Activated T-cell treated with anti-CD3 and anti-CD28 coated beads for 1 hour (primary cell): ENCODE data around the gene CPA1.

ENCODE experiments used
- DNase-seq: peaks from one replicate; pipeline ENCODE4 v3.0.0-alpha.2; 2020; ENCODE audit warnings: low read depth

The CPA1 gene

GRCh38 chr7:130430115-130430514 is 49.8 kb downstream of the CPA1 start:
- DNase-seq: no peak

- no peak for DNase-seq
These were observed 50.8 kb downstream of the CPA1 start for GRCh38 chr7:130430841-130431666.

- DNase-seq: no peak
These were observed 52.6 kb downstream of the CPA1 start for GRCh38 chr7:130432886-130433285.

- DNase-seq: no peak
These were observed 53.0 kb downstream of the CPA1 start for GRCh38 chr7:130433301-130433700.

- no peak for DNase-seq
These were observed 55.1 kb downstream of the CPA1 start for GRCh38 chr7:130435311-130435854.

GRCh38 chr7:130436253-130436652 is 56.0 kb downstream of the CPA1 start:
- DNase-seq: no peak
